Ammon's horn (tissue), 1 donor: ENCODE measurements around the gene ATAD3A.
"Not testable (repeated sequence)": the region's sequence is repeated elsewhere in the genome, so short reads cannot be mapped to it uniquely, and the experiment has no call there.

Source experiments
- DNase-seq: peaks from one replicate; pipeline ENCODE4 v3.0.0-alpha.2; 2016; ENCODE audit warnings: low spot score

The ATAD3A gene

GRCh38 chr1:1511533-1512285 lies at the start of gene ATAD3A:
TSS of gene ATAD3A (plus strand) at chr1:1512162. CDS start at chr1:1512269, 107 bp downstream.
- DNase-seq = peak; percentile 99

- no peak for DNase-seq
These were observed 49.5 kb upstream of the ATAD3A start for GRCh38 chr1:1462318-1462966.

GRCh38 chr1:1463312-1463711 lies 48.6 kb upstream of the ATAD3A start:
- no peak for DNase-seq

GRCh38 chr1:1468196-1468985 lies 43.6 kb upstream of the ATAD3A start:
- DNase-seq = not testable (repeated sequence)

GRCh38 chr1:1470626-1471388 lies 41.2 kb upstream of the ATAD3A start:
- no peak for DNase-seq

GRCh38 chr1:1471389-1472052 lies 40.4 kb upstream of the ATAD3A start, which contains the start of gene ATAD3B:
TSS of gene ATAD3B (plus strand) at chr1:1471765. CDS start at chr1:1471885, 120 bp downstream.
- peak; percentile 96 for DNase-seq

GRCh38 chr1:1472053-1472876 lies 39.7 kb upstream of the ATAD3A start:
- DNase-seq = not testable (repeated sequence)

- not testable (repeated sequence) for DNase-seq
These were observed 36.0 kb upstream of the ATAD3A start for GRCh38 chr1:1476011-1476410.

GRCh38 chr1:1477206-1477605 lies 34.8 kb upstream of the ATAD3A start:
- DNase-seq = no peak

GRCh38 chr1:1479547-1480487 lies 32.1 kb upstream of the ATAD3A start:
- DNase-seq = no peak

- not testable (repeated sequence) for DNase-seq
These were observed 31.5 kb upstream of the ATAD3A start for GRCh38 chr1:1480488-1480867.

GRCh38 chr1:1481811-1482210 lies 30.2 kb upstream of the ATAD3A start:
- not testable (repeated sequence) for DNase-seq

- DNase-seq = no peak
These were observed 29.1 kb upstream of the ATAD3A start for GRCh38 chr1:1482856-1483255.

GRCh38 chr1:1483714-1484113 lies 28.2 kb upstream of the ATAD3A start:
- DNase-seq = no peak

GRCh38 chr1:1484976-1485750 lies 26.8 kb upstream of the ATAD3A start:
- not testable (repeated sequence) for DNase-seq

GRCh38 chr1:1485755-1486317 lies 26.1 kb upstream of the ATAD3A start:
- not testable (repeated sequence) for DNase-seq

GRCh38 chr1:1487701-1488100 lies 24.3 kb upstream of the ATAD3A start:
- DNase-seq = no peak

- no peak for DNase-seq
These were observed 22.7 kb upstream of the ATAD3A start for GRCh38 chr1:1489231-1489630.
